GM12878 (cell line): ENCODE measurements around the gene ALCAM. TPM values are rescaled to one million over a fixed set of nuclear protein-coding genes. Genes with fewer than 3 reads are reported as not detected.

ENCODE experiments used
- ATAC-seq: fragments of 200-7000 bp; cut with Tn5 transposase; 3 replicates; pipeline ENCODE4 v1.9.1; 2020; ENCODE audit warnings: mild to moderate bottlenecking, moderate library complexity
- BruUV-seq: library from RNA; stranded (reverse); fragments of 400-500 nt; replicated peaks from 2 replicates; lab custom pipeline; 2021; lab: Mats Ljungman, UMichigan
- CTCF ChIA-PET: fragments of 300-600 bp; sonication (Branson Sonifier 250); formaldehyde crosslinking; extraction: SDS; loops from one replicate; lab custom pipeline; 2021; ENCODE audit warnings: inconsistent platforms; lab: Yijun Ruan, JAX
- POLR2A ChIA-PET: fragments of 350-600 bp; formaldehyde crosslinking; extraction: SDS; loops from one replicate; lab custom pipeline; 2021; ENCODE audit warnings: inconsistent platforms; lab: Charles Lee
- RAD21 ChIA-PET: fragments of 300-600 bp; sonication (Branson Sonifier 250); formaldehyde crosslinking; loops from one replicate; lab custom pipeline; 2023; ENCODE audit warnings: antibody characterized with exemption; ENCODE audit not compliant: unreplicated experiment; lab: Charles Lee
- SMC1A ChIA-PET: fragments of 300-600 bp; sonication (Branson Sonifier 250); formaldehyde crosslinking; loops from one replicate; lab custom pipeline; 2023; ENCODE audit not compliant: unreplicated experiment, uncharacterized antibody; lab: Charles Lee
- DNase-seq: peaks from one replicate; pipeline ENCODE4 v3.0.0-alpha.2; 2011; ENCODE audit warnings: low read depth, low spot score
- FAIRE-seq: peaks from 3 replicates; lab custom pipeline; 2011; peaks lifted over from hg19 to GRCh38; lab: Jason Lieb, UNC
- H2AFZ ChIP-seq: 2 replicates; pipeline ENCODE4 v1.6.0; 2011; ENCODE audit warnings: low read depth, low read length, control low read depth; ENCODE audit not compliant: control insufficient read depth
- H3K27ac ChIP-seq: 2 replicates; pipeline ENCODE4 v1.5.1; 2011; ENCODE audit warnings: control low read depth; ENCODE audit not compliant: control insufficient read depth, insufficient read depth
- H3K27me3 ChIP-seq, 2 experiments: replicated peaks in 1 of 2; 2 replicates each; pipeline versions ENCODE4 v1.6.0 to v1.6.1; 2011; ENCODE audit warnings: low read length in 1 of 2; ENCODE audit not compliant: control insufficient read depth in 2 of 2, insufficient read depth in 2 of 2
- H3K36me3 ChIP-seq, 2 experiments: 2 replicates each; pipeline ENCODE4 v1.5.1; 2011; ENCODE audit warnings: low read length in 1 of 2; ENCODE audit not compliant: control insufficient read depth in 2 of 2, insufficient read depth in 2 of 2
- H3K4me1 ChIP-seq: 2 replicates; pipeline ENCODE4 v1.6.1; 2011; ENCODE audit warnings: mild to moderate bottlenecking, low read length, moderate library complexity, mixed read lengths; ENCODE audit not compliant: control insufficient read depth, insufficient read depth
- H3K4me2 ChIP-seq: 2 replicates; pipeline ENCODE4 v1.6.0; 2011; ENCODE audit warnings: control low read depth; ENCODE audit not compliant: control insufficient read depth, insufficient read depth
- H3K4me3 ChIP-seq: fragments of 200-600 bp; sonication (generic); 2 replicates; pipeline ENCODE4 v1.5.1; 2016
- H3K79me2 ChIP-seq: 2 replicates; pipeline ENCODE4 v1.6.0; 2011; ENCODE audit warnings: low read length; ENCODE audit not compliant: control insufficient read depth, insufficient read depth
- H3K9ac ChIP-seq: 2 replicates; pipeline ENCODE4 v1.8.0; 2011; ENCODE audit warnings: low read length, control low read depth, mixed read lengths; ENCODE audit not compliant: control insufficient read depth, insufficient read depth
- H3K9me3 ChIP-seq: replicated peaks from 3 replicates; pipeline ENCODE4 v1.5.1; 2011; ENCODE audit warnings: mild to moderate bottlenecking, low read length; ENCODE audit not compliant: control insufficient read depth, insufficient read depth
- H4K20me1 ChIP-seq: 2 replicates; pipeline ENCODE4 v1.6.0; 2011; ENCODE audit not compliant: control insufficient read depth, insufficient read depth
- CBX5 ChIP-seq: sonication (generic); IDR thresholded peaks from 2 replicates; pipeline ENCODE4 v1.6.1; 2016; ENCODE audit warnings: low read depth, moderate library complexity, mild to moderate bottlenecking, inconsistent platforms
- ESRRA ChIP-seq: IDR thresholded peaks from 2 replicates; pipeline ENCODE4 v1.6.1; 2012; ENCODE audit warnings: mild to moderate bottlenecking, low read length, improper control_type of control experiment
- EZH2 ChIP-seq: IDR thresholded peaks from 2 replicates; pipeline ENCODE4 v1.6.1; 2012; ENCODE audit warnings: low read depth, mild to moderate bottlenecking, control low read depth, inconsistent platforms, low read length, borderline replicate concordance; ENCODE audit not compliant: control insufficient read depth
- RBBP5 ChIP-seq: fragments of 200-600 bp; sonication (generic); conservative IDR thresholded peaks from 2 replicates; pipeline ENCODE4 v1.6.1; 2016
- SIX5 ChIP-seq: IDR thresholded peaks from 2 replicates; pipeline ENCODE4 v1.6.1; 2011; ENCODE audit warnings: mild to moderate bottlenecking, low read depth, low read length, moderate library complexity; ENCODE audit not compliant: severe bottlenecking
- TBL1XR1 ChIP-seq: IDR thresholded peaks from 2 replicates; pipeline ENCODE4 v1.6.1; 2012; ENCODE audit warnings: low read depth, low read length, improper control_type of control experiment
- ZNF622 ChIP-seq: fragments of 450-650 bp; IDR thresholded peaks from 2 replicates; pipeline ENCODE4 v1.6.1; 2017; ENCODE audit warnings: mild to moderate bottlenecking, inconsistent platforms
- WGBS: methylation state at CpG from one replicate; pipeline ENCODE4 v1.1.6; 2016; ENCODE audit warnings: low lambda C conversion rate; ENCODE audit not compliant: insufficient replicate concordance, insufficient coverage; ENCODE audit errors: missing lambda C conversion rate; 5-methylcytosine and 5-hydroxymethylcytosine counted together
- in situ Hi-C: fragments of 300-500 bp; cut with MboI; formaldehyde crosslinking; loops from 9 replicates; pipeline ENCODE4 v1.14.3; 2018; ENCODE audit warnings: mixed read lengths
- intact Hi-C: fragments of 100-400 bp; cut with micrococcal nuclease; formaldehyde crosslinking; loops from one replicate; pipeline ENCODE4 v1.14.2; 2022; ENCODE audit not compliant: unreplicated experiment
- polyA plus RNA-seq, 11 experiments: library from polyadenylated mRNA; depleted of rRNA in 4 of 11; unstranded in 6 of 11; stranded (reverse) in 5 of 11; fragments of >200 nt; fragmentation: Nextera tagmentation in 4 of 11; fragmentation: Illumina TruSeq in 1 of 11; extraction: Ambion mirVana in 4 of 11; extraction: Trizol in 1 of 11; gene quantifications; 1 replicate in 1 of 11; 2 replicates in 10 of 11; pipeline versions ENCODE4 v1.2.1 to v1.2.3, GENCODE V29; 2011 to 2016; ENCODE audit warnings: inconsistent platforms in 2 of 11, missing spikeins in 2 of 11, low read depth in 1 of 11
- total RNA-seq, 4 experiments: library from RNA; depleted of rRNA in 3 of 4; stranded (reverse); fragments of >200 nt in 3 of 4; fragmentation: Illumina TruSeq in 1 of 4; extraction: Trizol in 1 of 4; gene quantifications; 2 replicates each; pipeline versions ENCODE4 v1.2.1 to v1.2.3, GENCODE V29; 2013 to 2021
- TF ChIP-seq, protein P1 (sequence below): IDR thresholded peaks from 2 replicates; pipeline ENCODE4 v1.6.1; 2012; ENCODE audit warnings: low read depth, low read length, improper control_type of control experiment
- TF ChIP-seq, protein P2 (sequence below): fragments of 450-650 bp; formaldehyde crosslinking; IDR thresholded peaks from 2 replicates; pipeline ENCODE4 v1.4.0; 2022; ENCODE audit warnings: mild to moderate bottlenecking, moderate library complexity
- TF ChIP-seq, protein P3 (sequence below): IDR thresholded peaks from 2 replicates; pipeline ENCODE4 v1.6.1; 2011; ENCODE audit warnings: borderline replicate concordance, low read depth, mild to moderate bottlenecking, moderate library complexity, low read length; ENCODE audit not compliant: insufficient read depth, poor library complexity, severe bottlenecking

Gene ALCAM
- total and polyA plus RNA-seq, 10 of the 15 experiments (the other 5 are each of a cell fraction or from before 2014, with no cell fraction given), result 12.2 to 54.2 (median 32.6) TPM

DNA sequence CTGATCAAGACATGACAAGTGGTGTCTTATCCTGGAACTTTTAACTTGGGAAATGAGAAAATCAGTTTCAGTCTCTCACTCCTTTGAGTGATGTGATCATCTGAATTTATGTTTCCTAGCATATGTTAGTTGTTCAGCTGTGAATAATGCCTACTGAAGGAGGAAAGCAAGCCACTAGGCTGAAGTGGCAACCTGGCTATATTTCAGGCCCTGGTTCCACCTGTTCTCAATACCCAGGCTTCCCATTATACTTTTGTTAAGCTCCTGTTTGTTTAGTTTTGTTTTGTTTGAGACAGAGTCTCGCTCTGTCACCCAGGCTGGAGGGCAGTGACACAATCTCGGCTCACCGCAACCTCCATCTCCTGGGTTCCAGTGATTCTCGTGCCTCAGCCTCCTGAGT is 243.8 kb downstream of the ALCAM start:
- Histone ChIP-seq H3K4me2 (no peak overlapping the region), H3K9ac (no peak overlapping the region), H3K36me3 (no peaks in the 10 kb centered on the region), H3K79me2 (no peaks in the 10 kb centered on the region), H2AFZ (no peak overlapping the region), H4K20me1 (no peaks in the 10 kb centered on the region), H3K4me3 (no peak overlapping the region), H3K9me3 (no peaks in the 10 kb centered on the region), H3K27ac (no peak overlapping the region), H3K4me1 (no peaks in the 10 kb centered on the region), H3K27me3 (no peaks in the 10 kb centered on the region)
- BruUV-seq, result no TSS peak
- FAIRE-seq, result no peak
- WGBS, result 58% methylated on average over 4 of the region's 4 CpGs
- ATAC-seq, result no peak
- intact Hi-C loops, result no loop called here
- POLR2A ChIA-PET, result no interaction called here
- CTCF ChIA-PET, result no interaction called here
- no peak for DNase-seq
- in situ Hi-C loops, result no loop called here
- RAD21 ChIA-PET, result no interaction called here
- SMC1A ChIA-PET, result no interaction called here
- TF ChIP-seq, protein P1, sequence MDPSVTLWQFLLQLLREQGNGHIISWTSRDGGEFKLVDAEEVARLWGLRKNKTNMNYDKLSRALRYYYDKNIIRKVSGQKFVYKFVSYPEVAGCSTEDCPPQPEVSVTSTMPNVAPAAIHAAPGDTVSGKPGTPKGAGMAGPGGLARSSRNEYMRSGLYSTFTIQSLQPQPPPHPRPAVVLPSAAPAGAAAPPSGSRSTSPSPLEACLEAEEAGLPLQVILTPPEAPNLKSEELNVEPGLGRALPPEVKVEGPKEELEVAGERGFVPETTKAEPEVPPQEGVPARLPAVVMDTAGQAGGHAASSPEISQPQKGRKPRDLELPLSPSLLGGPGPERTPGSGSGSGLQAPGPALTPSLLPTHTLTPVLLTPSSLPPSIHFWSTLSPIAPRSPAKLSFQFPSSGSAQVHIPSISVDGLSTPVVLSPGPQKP, result no peak
- no peak for TF ChIP-seq RBBP5
- no peak for TF ChIP-seq ESRRA
- TF ChIP-seq TBL1XR1, result no peak
- TF ChIP-seq, all 136 proteins: peak for 0

DNA sequence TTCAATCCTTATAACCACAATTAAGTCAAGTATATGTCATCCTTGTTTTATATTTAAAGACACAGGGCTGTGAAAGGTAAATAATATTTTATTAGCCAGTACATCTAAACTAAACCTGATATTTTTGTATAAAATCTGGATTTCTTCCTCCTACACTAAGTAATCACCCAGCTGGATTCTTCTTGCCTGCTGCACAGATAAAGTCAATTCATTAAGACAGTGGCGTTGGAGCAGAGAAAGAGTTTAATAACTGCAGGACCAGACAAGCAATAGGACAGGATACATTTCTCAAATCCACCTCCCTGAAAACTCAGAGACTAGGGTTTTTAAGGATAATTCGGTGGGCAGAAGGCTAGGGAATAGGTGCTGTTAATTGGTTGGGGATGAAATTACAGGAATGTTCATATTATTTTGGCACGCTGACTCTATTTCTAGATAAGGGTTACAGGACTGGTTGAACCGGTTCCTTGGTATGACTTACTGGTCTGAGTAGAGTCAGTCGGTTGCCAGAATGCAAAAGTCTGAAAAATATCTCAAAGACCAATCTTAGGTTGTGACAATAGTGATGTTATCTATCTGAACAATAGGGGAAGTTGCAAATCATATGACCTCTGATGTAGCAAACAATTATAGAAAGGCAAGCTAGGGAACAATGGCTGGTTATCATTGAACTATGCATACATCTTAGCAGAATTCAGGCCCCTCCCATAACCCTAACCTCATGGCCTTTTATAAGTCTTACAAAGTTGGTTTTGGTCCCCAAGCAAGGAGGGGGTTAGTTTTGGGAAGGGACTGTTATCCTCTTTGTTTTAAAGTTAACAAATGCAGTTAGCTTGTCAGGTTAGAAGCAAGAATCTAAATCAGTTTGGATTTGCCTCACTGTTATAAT is 244.8 kb downstream of the ALCAM start:
- Histone ChIP-seq H3K9ac (no peak overlapping the region), H3K27me3 (no peaks in the 10 kb centered on the region), H3K4me2 (no peak overlapping the region), H3K4me1 (no peaks in the 10 kb centered on the region), H2AFZ (no peak overlapping the region), H3K79me2 (no peaks in the 10 kb centered on the region), H3K9me3 (no peaks in the 10 kb centered on the region), H3K36me3 (no peaks in the 10 kb centered on the region), H3K27ac (no peak overlapping the region), H3K4me3 (no peak overlapping the region), H4K20me1 (no peaks in the 10 kb centered on the region)
- CTCF ChIA-PET, result no interaction called here
- in situ Hi-C loops, result no loop called here
- BruUV-seq, result no TSS peak
- SMC1A ChIA-PET, result no interaction called here
- 70% methylated on average over 5 of the region's 5 CpGs for WGBS
- DNase-seq, result no peak
- RAD21 ChIA-PET, result interaction anchor here (0.9 kb wide), 1 partner anchor 28 kb away, joined by 3 read pairs; no protein-coding TSS in a partner anchor
- intact Hi-C loops, result no loop called here
- POLR2A ChIA-PET, result no interaction called here
- no peak for ATAC-seq
- FAIRE-seq, result no peak
- TF ChIP-seq SIX5 (no peak), EZH2 (no peak), CBX5 (no peak), ZNF622 (no peak)
- TF ChIP-seq, protein P2, sequence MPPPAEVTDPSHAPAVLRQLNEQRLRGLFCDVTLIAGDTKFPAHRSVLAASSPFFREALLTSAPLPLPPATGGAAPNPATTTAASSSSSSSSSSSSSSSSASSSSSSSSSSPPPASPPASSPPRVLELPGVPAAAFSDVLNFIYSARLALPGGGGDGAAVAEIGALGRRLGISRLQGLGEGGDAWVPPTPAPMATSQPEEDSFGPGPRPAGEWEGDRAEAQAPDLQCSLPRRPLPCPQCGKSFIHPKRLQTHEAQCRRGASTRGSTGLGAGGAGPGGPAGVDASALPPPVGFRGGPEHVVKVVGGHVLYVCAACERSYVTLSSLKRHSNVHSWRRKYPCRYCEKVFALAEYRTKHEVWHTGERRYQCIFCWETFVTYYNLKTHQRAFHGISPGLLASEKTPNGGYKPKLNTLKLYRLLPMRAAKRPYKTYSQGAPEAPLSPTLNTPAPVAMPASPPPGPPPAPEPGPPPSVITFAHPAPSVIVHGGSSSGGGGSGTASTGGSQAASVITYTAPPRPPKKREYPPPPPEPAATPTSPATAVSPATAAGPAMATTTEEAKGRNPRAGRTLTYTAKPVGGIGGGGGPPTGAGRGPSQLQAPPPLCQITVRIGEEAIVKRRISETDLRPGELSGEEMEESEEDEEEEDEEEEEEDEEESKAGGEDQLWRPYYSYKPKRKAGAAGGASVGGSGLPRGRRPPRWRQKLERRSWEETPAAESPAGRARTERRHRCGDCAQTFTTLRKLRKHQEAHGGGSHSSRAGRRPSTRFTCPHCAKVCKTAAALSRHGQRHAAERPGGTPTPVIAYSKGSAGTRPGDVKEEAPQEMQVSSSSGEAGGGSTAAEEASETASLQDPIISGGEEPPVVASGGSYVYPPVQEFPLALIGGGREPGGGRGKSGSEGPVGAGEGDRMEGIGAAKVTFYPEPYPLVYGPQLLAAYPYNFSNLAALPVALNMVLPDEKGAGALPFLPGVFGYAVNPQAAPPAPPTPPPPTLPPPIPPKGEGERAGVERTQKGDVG (CRISPR knock-in tag), result no peak
- TF ChIP-seq, protein P3, sequence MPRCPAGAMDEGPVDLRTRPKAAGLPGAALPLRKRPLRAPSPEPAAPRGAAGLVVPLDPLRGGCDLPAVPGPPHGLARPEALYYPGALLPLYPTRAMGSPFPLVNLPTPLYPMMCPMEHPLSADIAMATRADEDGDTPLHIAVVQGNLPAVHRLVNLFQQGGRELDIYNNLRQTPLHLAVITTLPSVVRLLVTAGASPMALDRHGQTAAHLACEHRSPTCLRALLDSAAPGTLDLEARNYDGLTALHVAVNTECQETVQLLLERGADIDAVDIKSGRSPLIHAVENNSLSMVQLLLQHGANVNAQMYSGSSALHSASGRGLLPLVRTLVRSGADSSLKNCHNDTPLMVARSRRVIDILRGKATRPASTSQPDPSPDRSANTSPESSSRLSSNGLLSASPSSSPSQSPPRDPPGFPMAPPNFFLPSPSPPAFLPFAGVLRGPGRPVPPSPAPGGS, result no peak
